HCT116 (cell line): ENCODE results near the gene TNS2. TPM values are rescaled to one million over a fixed set of nuclear protein-coding genes. Genes with fewer than 3 reads are reported as not detected.

Experiments
- ATAC-seq: fragments of 200-7000 bp; cut with Tn5 transposase; 2 replicates; pipeline ENCODE4 v1.9.1; 2020; ENCODE audit warnings: mild to moderate bottlenecking, moderate library complexity
- BruUV-seq: library from RNA; stranded (reverse); fragments of 400-500 nt; replicated peaks from 2 replicates; lab custom pipeline; 2021; lab: Mats Ljungman, UMichigan
- CTCF ChIA-PET: fragments of 300-600 bp; sonication (Branson Sonifier 250); formaldehyde crosslinking; loops from one replicate; lab custom pipeline; 2021; ENCODE audit warnings: antibody characterized with exemption; lab: Charles Lee
- POLR2A ChIA-PET: fragments of 300-600, 350-600 bp; sonication (Branson Sonifier 250); formaldehyde crosslinking; loops from one replicate; lab custom pipeline; 2021; ENCODE audit warnings: antibody characterized with exemption; lab: Charles Lee
- RAD21 ChIA-PET, 2 experiments: fragments of 300-600 bp; sonication (Branson Sonifier 250); formaldehyde crosslinking; loops; one replicate each; lab custom pipeline; 2023; ENCODE audit warnings: low total read pairs in 2 of 2; ENCODE audit not compliant: uncharacterized antibody in 2 of 2, unreplicated experiment in 2 of 2, low non-redundant PET in 1 of 2; lab: Charles Lee
- DNase-seq: peaks from one replicate; pipeline ENCODE4 v3.0.0-alpha.2; 2010; ENCODE audit warnings: low read depth, low spot score
- H2AFZ ChIP-seq: fragments of 200-600 bp; shearing (Covaris generic), sonication (generic); 2 replicates; pipeline ENCODE4 v1.6.1; 2017; ENCODE audit warnings: low read depth, mixed run types, mixed read lengths, antibody characterized with exemption, low read length; ENCODE audit not compliant: poor library complexity, severe bottlenecking
- H3K27ac ChIP-seq: 2 replicates; pipeline ENCODE4 v1.5.1; 2012; ENCODE audit warnings: low read depth, low read length
- H3K27me3 ChIP-seq: fragments of 200-600 bp; sonication (generic); 2 replicates; pipeline ENCODE4 v1.6.1; 2016; ENCODE audit warnings: mixed run types, low read length, mixed read lengths; ENCODE audit not compliant: insufficient read depth
- H3K36me3 ChIP-seq, 2 experiments: fragments of 200-500 bp in 1 of 2; fragments of 200-600 bp in 1 of 2; sonication (Bioruptor generic) in 1 of 2; sonication (generic) in 1 of 2; 2 replicates each; pipeline versions ENCODE4 v1.5.1 to v1.6.1; 2014 to 2016; ENCODE audit warnings: low read length in 2 of 2, inconsistent platforms in 1 of 2, mixed read lengths in 1 of 2, mixed run types in 1 of 2; ENCODE audit not compliant: insufficient read depth in 2 of 2, control insufficient read depth in 1 of 2
- H3K4me1 ChIP-seq, 2 experiments: fragments of 200-600 bp in 1 of 2; sonication (generic) in 1 of 2; 2 replicates each; pipeline versions ENCODE4 v1.5.1 to v1.6.1; 2012 to 2017; ENCODE audit warnings: low read length in 2 of 2, inconsistent platforms in 1 of 2, mild to moderate bottlenecking in 1 of 2, mixed read lengths in 1 of 2, mixed run types in 1 of 2, moderate library complexity in 1 of 2; ENCODE audit not compliant: insufficient read depth in 2 of 2, control insufficient read depth in 1 of 2
- H3K4me2 ChIP-seq: fragments of 200-600 bp; sonication (generic); 2 replicates; pipeline ENCODE4 v1.6.1; 2017; ENCODE audit warnings: mixed run types, low read length, mixed read lengths
- H3K4me3 ChIP-seq, 2 experiments: fragments of 200-600 bp in 1 of 2; sonication (generic) in 1 of 2; replicated peaks in 1 of 2; 2 replicates each; pipeline ENCODE4 v1.5.1; 2011 to 2016; ENCODE audit warnings: low read length in 2 of 2, control low read depth in 1 of 2, low read depth in 1 of 2, mild to moderate bottlenecking in 1 of 2, mixed read lengths in 1 of 2, mixed run types in 1 of 2
- H3K79me2 ChIP-seq: fragments of 200-600 bp; sonication (generic); 2 replicates; pipeline ENCODE4 v1.6.1; 2017; ENCODE audit warnings: mild to moderate bottlenecking, mixed run types, low read length, moderate library complexity, mixed read lengths; ENCODE audit not compliant: insufficient read depth
- H3K9ac ChIP-seq: fragments of 200-600 bp; sonication (generic); 2 replicates; pipeline ENCODE4 v1.6.1; 2016; ENCODE audit warnings: low read length, mixed read lengths
- H3K9me2 ChIP-seq: fragments of 200-600 bp; sonication (generic), shearing (Covaris generic); 2 replicates; pipeline ENCODE4 v1.6.1; 2017; ENCODE audit warnings: mixed run types, mild to moderate bottlenecking, moderate library complexity; ENCODE audit not compliant: insufficient read depth
- H3K9me3 ChIP-seq, 2 experiments: fragments of 200-500 bp in 1 of 2; fragments of 200-600 bp in 1 of 2; sonication (Bioruptor generic) in 1 of 2; sonication (generic) in 1 of 2; 2 replicates each; pipeline ENCODE4 v1.6.1; 2014 to 2017; ENCODE audit warnings: low read length in 2 of 2, mixed read lengths in 2 of 2, inconsistent platforms in 1 of 2, low read depth in 1 of 2, mild to moderate bottlenecking in 1 of 2, mixed run types in 1 of 2, moderate library complexity in 1 of 2; ENCODE audit not compliant: control insufficient read depth in 1 of 2, insufficient read depth in 1 of 2
- H4K20me1 ChIP-seq: fragments of 200-600 bp; sonication (generic), shearing (Covaris generic); 2 replicates; pipeline ENCODE4 v1.6.1; 2017; ENCODE audit warnings: mixed run types, mild to moderate bottlenecking, moderate library complexity; ENCODE audit not compliant: insufficient read depth
- CBX3 ChIP-seq: IDR thresholded peaks from 2 replicates; pipeline ENCODE4 v1.6.1; 2012; ENCODE audit warnings: low read depth
- EZH2 ChIP-seq: fragments of 200-600 bp; sonication (generic); IDR thresholded peaks from 2 replicates; pipeline ENCODE4 v1.6.1; 2017; ENCODE audit warnings: antibody characterized with exemption, mixed run types
- EZH2phosphoT487 ChIP-seq: fragments of 200-600 bp; IDR thresholded peaks from 2 replicates; pipeline ENCODE4 v1.6.1; 2018; ENCODE audit warnings: antibody characterized with exemption, borderline replicate concordance
- POLR2A ChIP-seq: IDR thresholded peaks from 2 replicates; pipeline ENCODE4 v1.7.0; 2011; ENCODE audit warnings: borderline replicate concordance; ENCODE audit not compliant: insufficient read depth, insufficient read length; ENCODE audit errors: extremely low read depth
- RAD21 ChIP-seq: IDR thresholded peaks from 2 replicates; pipeline ENCODE4 v1.6.1; 2012; ENCODE audit warnings: low read depth, mild to moderate bottlenecking
- SIN3A ChIP-seq: IDR thresholded peaks from 2 replicates; pipeline ENCODE4 v1.6.1; 2012; ENCODE audit warnings: low read depth
- SP1 ChIP-seq: IDR thresholded peaks from 2 replicates; pipeline ENCODE4 v1.6.1; 2012; ENCODE audit warnings: low read depth
- TCF7L2 ChIP-seq: IDR thresholded peaks from 2 replicates; pipeline ENCODE4 v1.7.0; 2011; ENCODE audit warnings: borderline replicate concordance, inconsistent platforms; ENCODE audit not compliant: insufficient read depth, insufficient read length; ENCODE audit errors: extremely low read depth
- YY1 ChIP-seq: IDR thresholded peaks from 2 replicates; pipeline ENCODE4 v1.6.1; 2011; ENCODE audit warnings: low read length, low read depth, moderate library complexity, mild to moderate bottlenecking; ENCODE audit not compliant: insufficient replicate concordance; ENCODE audit errors: extremely low read depth
- intact Hi-C: fragments of 100-400 bp; cut with micrococcal nuclease; formaldehyde crosslinking; loops from 2 replicates; pipeline ENCODE4 v1.10.0; 2022
- total RNA-seq: library from RNA; stranded (reverse); gene quantifications from one replicate; pipeline ENCODE4 v1.2.1, GENCODE V29; 2021; ENCODE audit not compliant: unreplicated experiment
- TF ChIP-seq, protein P1 (sequence below): IDR thresholded peaks from 2 replicates; pipeline ENCODE4 v1.6.1; 2011; ENCODE audit warnings: mild to moderate bottlenecking, low read length, moderate library complexity; ENCODE audit not compliant: insufficient replicate concordance; ENCODE audit errors: extremely low read depth
- TF ChIP-seq, protein P2 (sequence below): IDR thresholded peaks from 2 replicates; pipeline ENCODE4 v1.6.1; 2012; ENCODE audit warnings: low read depth
- TF ChIP-seq, protein P3 (sequence below), 3 experiments: fragments of 200-600 bp in 1 of 3; sonication (generic) in 1 of 3; IDR thresholded peaks in 2 of 3; conservative IDR thresholded peaks in 1 of 3; 2 replicates each; pipeline ENCODE4 v1.5.1; 2012 to 2017; ENCODE audit warnings: low read depth in 2 of 3, low read length in 2 of 3, antibody characterized with exemption in 1 of 3, borderline replicate concordance in 1 of 3, control low read depth in 1 of 3, mild to moderate bottlenecking in 1 of 3, mixed read lengths in 1 of 3, mixed run types in 1 of 3, moderate library complexity in 1 of 3; ENCODE audit not compliant: insufficient read depth in 1 of 3

The TNS2 gene
- total RNA-seq, 1 experiment from 2014 or later, result 25.7 TPM

DNA sequence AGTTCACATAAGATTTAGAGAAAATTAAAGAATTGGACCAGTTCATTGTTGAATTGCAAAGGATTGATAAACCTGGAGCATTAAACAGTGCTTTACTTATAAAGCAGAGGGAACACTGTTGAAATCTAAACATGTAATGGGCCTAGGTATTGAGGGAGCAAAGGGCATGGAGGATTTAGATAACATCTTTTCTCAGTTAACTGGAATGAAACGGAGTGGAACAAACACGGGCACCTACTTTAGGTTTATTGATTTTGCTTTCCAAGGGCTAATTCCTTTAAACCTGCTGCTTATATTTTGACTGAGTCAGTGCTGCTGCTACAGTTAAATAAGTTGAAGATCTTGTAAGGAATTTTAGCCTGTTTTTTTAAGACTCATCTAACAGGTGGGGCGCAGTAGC, 38.0 kb upstream of the TNS2 start (continued):
- TF ChIP-seq, protein P1, sequence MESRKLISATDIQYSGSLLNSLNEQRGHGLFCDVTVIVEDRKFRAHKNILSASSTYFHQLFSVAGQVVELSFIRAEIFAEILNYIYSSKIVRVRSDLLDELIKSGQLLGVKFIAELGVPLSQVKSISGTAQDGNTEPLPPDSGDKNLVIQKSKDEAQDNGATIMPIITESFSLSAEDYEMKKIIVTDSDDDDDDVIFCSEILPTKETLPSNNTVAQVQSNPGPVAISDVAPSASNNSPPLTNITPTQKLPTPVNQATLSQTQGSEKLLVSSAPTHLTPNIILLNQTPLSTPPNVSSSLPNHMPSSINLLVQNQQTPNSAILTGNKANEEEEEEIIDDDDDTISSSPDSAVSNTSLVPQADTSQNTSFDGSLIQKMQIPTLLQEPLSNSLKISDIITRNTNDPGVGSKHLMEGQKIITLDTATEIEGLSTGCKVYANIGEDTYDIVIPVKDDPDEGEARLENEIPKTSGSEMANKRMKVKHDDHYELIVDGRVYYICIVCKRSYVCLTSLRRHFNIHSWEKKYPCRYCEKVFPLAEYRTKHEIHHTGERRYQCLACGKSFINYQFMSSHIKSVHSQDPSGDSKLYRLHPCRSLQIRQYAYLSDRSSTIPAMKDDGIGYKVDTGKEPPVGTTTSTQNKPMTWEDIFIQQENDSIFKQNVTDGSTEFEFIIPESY, result no peak
- TF ChIP-seq RAD21 (no peak), SIN3A (no peak), EZH2phosphoT487 (no peak), YY1 (no peak)
- TF ChIP-seq, all 23 proteins: peak for 0

DNA sequence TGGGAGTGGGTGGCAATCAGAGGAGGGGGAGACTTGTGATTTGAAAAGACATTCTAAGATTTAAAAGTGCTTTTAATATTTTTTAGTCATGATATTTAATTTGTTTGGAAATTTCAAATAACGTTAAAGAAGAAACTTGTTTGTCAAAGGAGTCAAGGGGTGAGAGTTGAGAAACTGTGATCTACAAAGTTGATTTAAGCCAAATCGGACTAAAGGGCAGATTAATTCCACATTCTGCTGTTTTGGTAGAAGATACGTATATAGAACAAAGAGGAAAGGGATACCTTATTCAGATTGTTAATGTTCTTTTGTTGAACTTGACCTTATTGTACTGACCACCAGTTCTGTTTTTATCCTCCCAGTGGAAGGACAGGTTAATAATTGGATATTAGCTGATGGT, 36.9 kb upstream of the TNS2 start:
- no peak overlapping the region for H3K27ac ChIP-seq
- H4K20me1 ChIP-seq, result peaks cover 55% of the 10 kb centered on the region; the same call in 1 of the 2 replicates
- no peaks in the 10 kb centered on the region for H3K27me3 ChIP-seq
- H3K4me2 ChIP-seq, result no peak overlapping the region
- H2AFZ ChIP-seq, result no peak overlapping the region
- intact Hi-C loops, result no loop called here
- H3K4me1 ChIP-seq, result peaks cover 6 to 24% of the 10 kb centered on the region in 2 experiments
- no peaks in the 10 kb centered on the region for H3K9me2 ChIP-seq
- H3K9ac ChIP-seq, result no peak overlapping the region
- BruUV-seq, result no TSS peak
- H3K36me3 ChIP-seq, result peaks cover 33 to 83% of the 10 kb centered on the region in 2 experiments
- peaks cover 100% of the 10 kb centered on the region for H3K79me2 ChIP-seq
- RAD21 ChIA-PET, result no interaction called here
- TF ChIP-seq EZH2 (no peak), CBX3 (no peak), POLR2A (no peak), YY1 (no peak), SP1 (no peak), TCF7L2 (no peak)
- TF ChIP-seq, protein P2, sequence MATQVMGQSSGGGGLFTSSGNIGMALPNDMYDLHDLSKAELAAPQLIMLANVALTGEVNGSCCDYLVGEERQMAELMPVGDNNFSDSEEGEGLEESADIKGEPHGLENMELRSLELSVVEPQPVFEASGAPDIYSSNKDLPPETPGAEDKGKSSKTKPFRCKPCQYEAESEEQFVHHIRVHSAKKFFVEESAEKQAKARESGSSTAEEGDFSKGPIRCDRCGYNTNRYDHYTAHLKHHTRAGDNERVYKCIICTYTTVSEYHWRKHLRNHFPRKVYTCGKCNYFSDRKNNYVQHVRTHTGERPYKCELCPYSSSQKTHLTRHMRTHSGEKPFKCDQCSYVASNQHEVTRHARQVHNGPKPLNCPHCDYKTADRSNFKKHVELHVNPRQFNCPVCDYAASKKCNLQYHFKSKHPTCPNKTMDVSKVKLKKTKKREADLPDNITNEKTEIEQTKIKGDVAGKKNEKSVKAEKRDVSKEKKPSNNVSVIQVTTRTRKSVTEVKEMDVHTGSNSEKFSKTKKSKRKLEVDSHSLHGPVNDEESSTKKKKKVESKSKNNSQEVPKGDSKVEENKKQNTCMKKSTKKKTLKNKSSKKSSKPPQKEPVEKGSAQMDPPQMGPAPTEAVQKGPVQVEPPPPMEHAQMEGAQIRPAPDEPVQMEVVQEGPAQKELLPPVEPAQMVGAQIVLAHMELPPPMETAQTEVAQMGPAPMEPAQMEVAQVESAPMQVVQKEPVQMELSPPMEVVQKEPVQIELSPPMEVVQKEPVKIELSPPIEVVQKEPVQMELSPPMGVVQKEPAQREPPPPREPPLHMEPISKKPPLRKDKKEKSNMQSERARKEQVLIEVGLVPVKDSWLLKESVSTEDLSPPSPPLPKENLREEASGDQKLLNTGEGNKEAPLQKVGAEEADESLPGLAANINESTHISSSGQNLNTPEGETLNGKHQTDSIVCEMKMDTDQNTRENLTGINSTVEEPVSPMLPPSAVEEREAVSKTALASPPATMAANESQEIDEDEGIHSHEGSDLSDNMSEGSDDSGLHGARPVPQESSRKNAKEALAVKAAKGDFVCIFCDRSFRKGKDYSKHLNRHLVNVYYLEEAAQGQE, result no peak
- TF ChIP-seq, protein P3, sequence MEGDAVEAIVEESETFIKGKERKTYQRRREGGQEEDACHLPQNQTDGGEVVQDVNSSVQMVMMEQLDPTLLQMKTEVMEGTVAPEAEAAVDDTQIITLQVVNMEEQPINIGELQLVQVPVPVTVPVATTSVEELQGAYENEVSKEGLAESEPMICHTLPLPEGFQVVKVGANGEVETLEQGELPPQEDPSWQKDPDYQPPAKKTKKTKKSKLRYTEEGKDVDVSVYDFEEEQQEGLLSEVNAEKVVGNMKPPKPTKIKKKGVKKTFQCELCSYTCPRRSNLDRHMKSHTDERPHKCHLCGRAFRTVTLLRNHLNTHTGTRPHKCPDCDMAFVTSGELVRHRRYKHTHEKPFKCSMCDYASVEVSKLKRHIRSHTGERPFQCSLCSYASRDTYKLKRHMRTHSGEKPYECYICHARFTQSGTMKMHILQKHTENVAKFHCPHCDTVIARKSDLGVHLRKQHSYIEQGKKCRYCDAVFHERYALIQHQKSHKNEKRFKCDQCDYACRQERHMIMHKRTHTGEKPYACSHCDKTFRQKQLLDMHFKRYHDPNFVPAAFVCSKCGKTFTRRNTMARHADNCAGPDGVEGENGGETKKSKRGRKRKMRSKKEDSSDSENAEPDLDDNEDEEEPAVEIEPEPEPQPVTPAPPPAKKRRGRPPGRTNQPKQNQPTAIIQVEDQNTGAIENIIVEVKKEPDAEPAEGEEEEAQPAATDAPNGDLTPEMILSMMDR (IDR thresholded peaks at IDR 0.05 in 2 of 3, conservative IDR thresholded peaks at IDR 0.05 in 1 of 3; ENCODE audit: borderline replicate concordance in 1 of 3, insufficient read depth in 1 of 3, low read depth in 2 of 3, low read length in 2 of 3), result no peak
- ATAC-seq, result no peak
- CTCF ChIA-PET, result no interaction called here
- H3K9me3 ChIP-seq, result no peaks in the 10 kb centered on the region
- POLR2A ChIA-PET, result no interaction called here
- H3K4me3 ChIP-seq, result no peak overlapping the region
- no peak for DNase-seq
